A673 (cell line): Measurements from ENCODE around the gene RPS8. TPM values are rescaled to one million over a fixed set of nuclear protein-coding genes. Genes with fewer than 3 reads are reported as not detected.

Source experiments
- BruUV-seq: library from RNA; stranded (reverse); fragments of 400-500 nt; replicated peaks from 2 replicates; lab custom pipeline; 2021; lab: Mats Ljungman, UMichigan
- CTCF ChIA-PET: fragments of 300-600 bp; sonication (Branson Sonifier 250); formaldehyde crosslinking; loops from one replicate; lab custom pipeline; 2022; ENCODE audit warnings: antibody characterized with exemption; lab: Charles Lee
- POLR2A ChIA-PET: fragments of 300-600 bp; sonication (Branson Sonifier 250); formaldehyde crosslinking; loops from one replicate; lab custom pipeline; 2022; ENCODE audit warnings: antibody characterized with exemption; ENCODE audit not compliant: low non-redundant PET; lab: Charles Lee
- DNase-seq: peaks from one replicate; pipeline ENCODE4 v3.0.0-alpha.2; 2015; ENCODE audit warnings: low spot score
- H3K27ac ChIP-seq: fragments of 200-600 bp; sonication (generic); 2 replicates; pipeline ENCODE4 v1.5.1; 2016; ENCODE audit warnings: mixed run types, low read depth, mild to moderate bottlenecking, mixed read lengths, antibody characterized with exemption, low read length; ENCODE audit not compliant: poor library complexity, severe bottlenecking
- H3K27me3 ChIP-seq: fragments of 200-600 bp; sonication (generic); replicated peaks from 2 replicates; pipeline ENCODE4 v1.6.1; 2017; ENCODE audit warnings: mixed run types, low read depth, mild to moderate bottlenecking, mixed read lengths, antibody characterized with exemption, low read length; ENCODE audit not compliant: insufficient read depth, poor library complexity
- H3K36me3 ChIP-seq: fragments of 200-600 bp; sonication (generic); 2 replicates; pipeline ENCODE4 v1.6.1; 2016; ENCODE audit warnings: mixed run types, mild to moderate bottlenecking, mixed read lengths, antibody characterized with exemption, low read length; ENCODE audit not compliant: insufficient read depth, poor library complexity, severe bottlenecking
- H3K4me1 ChIP-seq: fragments of 200-600 bp; sonication (generic); 2 replicates; pipeline ENCODE4 v1.6.1; 2017; ENCODE audit warnings: mixed run types, mild to moderate bottlenecking, mixed read lengths, antibody characterized with exemption, low read length; ENCODE audit not compliant: insufficient read depth, poor library complexity, severe bottlenecking
- H3K4me3 ChIP-seq: fragments of 200-600 bp; sonication (generic); 2 replicates; pipeline ENCODE4 v1.5.1; 2016; ENCODE audit warnings: low read depth, mixed run types, mild to moderate bottlenecking, mixed read lengths, low read length; ENCODE audit not compliant: poor library complexity, severe bottlenecking
- H3K9me3 ChIP-seq: fragments of 200-600 bp; sonication (generic); 2 replicates; pipeline ENCODE4 v1.6.1; 2016; ENCODE audit warnings: mixed run types, low read depth, mild to moderate bottlenecking, mixed read lengths, antibody characterized with exemption, low read length; ENCODE audit not compliant: poor library complexity, severe bottlenecking
- EZH2 ChIP-seq: fragments of 200-600 bp; sonication (generic); IDR thresholded peaks from 2 replicates; pipeline ENCODE4 v1.6.1; 2017; ENCODE audit warnings: borderline replicate concordance, low read depth, mild to moderate bottlenecking, mixed read lengths, antibody characterized with exemption, low read length; ENCODE audit not compliant: poor library complexity, severe bottlenecking
- intact Hi-C: fragments of 100-400 bp; cut with micrococcal nuclease; formaldehyde crosslinking; loops from one replicate; pipeline ENCODE4 v1.10.0; 2022; ENCODE audit not compliant: unreplicated experiment
- total RNA-seq: library from RNA; stranded (reverse); gene quantifications from 2 replicates; pipeline ENCODE4 v1.2.3, GENCODE V29; 2021
- TF ChIP-seq, protein P1 (sequence below): fragments of 300-800, 200-600 bp; sonication (generic); conservative IDR thresholded peaks from 2 replicates; pipeline ENCODE4 v1.5.1; 2017; ENCODE audit warnings: low read depth, mild to moderate bottlenecking, antibody characterized with exemption, low read length, moderate library complexity, mixed read lengths

The RPS8 gene
- total RNA-seq, 1 experiment from 2014 or later: 1,734 TPM

DNA sequence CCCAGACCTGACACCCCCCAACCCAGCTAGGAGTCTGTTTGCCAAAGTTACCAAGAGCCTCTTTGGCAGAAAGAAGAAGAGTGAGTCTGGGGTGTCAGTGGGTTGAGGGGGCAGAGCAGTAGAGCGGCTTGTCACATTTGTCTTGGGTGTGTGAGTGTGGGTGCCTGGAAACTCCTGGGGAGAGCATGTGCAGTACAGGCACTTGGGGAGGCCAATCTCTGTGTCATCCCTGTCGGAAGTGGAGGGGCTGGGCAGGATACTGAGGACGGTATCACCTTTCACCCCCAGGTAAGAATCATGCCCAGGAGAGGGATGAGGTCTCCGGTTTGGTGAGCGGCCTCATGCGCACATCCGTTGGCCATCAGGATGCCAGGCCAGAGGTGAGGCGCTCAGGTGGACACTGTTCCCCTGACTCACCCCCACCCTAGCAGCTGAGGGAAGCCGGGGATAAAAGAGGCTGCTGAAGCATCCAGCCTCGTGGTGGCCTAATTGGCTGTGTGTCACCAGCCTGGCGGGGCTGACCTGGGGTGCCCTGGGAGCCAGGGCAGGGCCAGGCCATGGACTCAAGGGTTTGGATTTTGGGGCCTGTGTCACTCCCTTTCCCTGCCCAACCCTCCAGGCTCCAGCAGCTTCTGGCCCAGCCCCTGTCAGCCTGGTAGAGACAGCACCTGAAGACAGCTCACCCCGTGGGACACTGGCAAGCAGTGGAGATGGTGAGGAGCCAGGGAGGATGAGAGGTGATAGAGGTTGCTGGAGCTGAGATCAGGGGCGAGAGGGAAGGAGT is 28.2 kb downstream of the RPS8 start:
- ChIA-PET CTCF (no interaction called here), POLR2A (no interaction called here)
- no peak overlapping the region for H3K4me3 ChIP-seq
- intact Hi-C loops: loop anchor here (10.0 kb wide), 1 partner anchor 501 kb away; no protein-coding TSS in a partner anchor
- H3K27ac ChIP-seq: peak overlapping the region; percentile 23
- TF ChIP-seq EZH2: no peak
- TF ChIP-seq, protein P1, sequence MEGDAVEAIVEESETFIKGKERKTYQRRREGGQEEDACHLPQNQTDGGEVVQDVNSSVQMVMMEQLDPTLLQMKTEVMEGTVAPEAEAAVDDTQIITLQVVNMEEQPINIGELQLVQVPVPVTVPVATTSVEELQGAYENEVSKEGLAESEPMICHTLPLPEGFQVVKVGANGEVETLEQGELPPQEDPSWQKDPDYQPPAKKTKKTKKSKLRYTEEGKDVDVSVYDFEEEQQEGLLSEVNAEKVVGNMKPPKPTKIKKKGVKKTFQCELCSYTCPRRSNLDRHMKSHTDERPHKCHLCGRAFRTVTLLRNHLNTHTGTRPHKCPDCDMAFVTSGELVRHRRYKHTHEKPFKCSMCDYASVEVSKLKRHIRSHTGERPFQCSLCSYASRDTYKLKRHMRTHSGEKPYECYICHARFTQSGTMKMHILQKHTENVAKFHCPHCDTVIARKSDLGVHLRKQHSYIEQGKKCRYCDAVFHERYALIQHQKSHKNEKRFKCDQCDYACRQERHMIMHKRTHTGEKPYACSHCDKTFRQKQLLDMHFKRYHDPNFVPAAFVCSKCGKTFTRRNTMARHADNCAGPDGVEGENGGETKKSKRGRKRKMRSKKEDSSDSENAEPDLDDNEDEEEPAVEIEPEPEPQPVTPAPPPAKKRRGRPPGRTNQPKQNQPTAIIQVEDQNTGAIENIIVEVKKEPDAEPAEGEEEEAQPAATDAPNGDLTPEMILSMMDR: no peak
- no TSS peak for BruUV-seq
- H3K27me3 ChIP-seq: no peaks in the 10 kb centered on the region
- peaks cover 9% of the 10 kb centered on the region for H3K36me3 ChIP-seq
- H3K4me1 ChIP-seq: peaks cover 24% of the 10 kb centered on the region
- no peaks in the 10 kb centered on the region for H3K9me3 ChIP-seq
- no peak for DNase-seq

DNA sequence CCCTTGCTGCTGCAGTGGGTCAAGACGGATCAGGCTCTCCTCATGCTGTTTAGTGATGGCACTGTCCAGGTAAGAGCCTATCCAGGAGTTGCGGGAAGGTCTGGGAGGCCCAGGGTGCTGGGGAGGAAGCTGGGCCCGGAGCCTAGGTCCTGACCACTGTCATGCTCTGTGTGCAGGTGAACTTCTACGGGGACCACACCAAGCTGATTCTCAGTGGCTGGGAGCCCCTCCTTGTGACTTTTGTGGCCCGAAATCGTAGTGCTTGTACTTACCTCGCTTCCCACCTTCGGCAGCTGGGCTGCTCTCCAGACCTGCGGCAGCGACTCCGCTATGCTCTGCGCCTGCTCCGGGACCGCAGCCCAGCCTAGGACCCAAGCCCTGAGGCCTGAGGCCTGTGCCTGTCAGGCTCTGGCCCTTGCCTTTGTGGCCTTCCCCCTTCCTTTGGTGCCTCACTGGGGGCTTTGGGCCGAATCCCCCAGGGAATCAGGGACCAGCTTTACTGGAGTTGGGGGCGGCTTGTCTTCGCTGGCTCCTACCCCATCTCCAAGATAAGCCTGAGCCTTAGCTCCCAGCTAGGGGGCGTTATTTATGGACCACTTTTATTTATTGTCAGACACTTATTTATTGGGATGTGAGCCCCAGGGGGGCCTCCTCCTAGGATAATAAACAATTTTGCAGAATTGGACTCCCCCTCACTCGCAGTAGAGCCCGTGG is 30.1 kb downstream of the RPS8 start:
- intact Hi-C loops: loop anchor here (10.0 kb wide), 1 partner anchor 499 kb away; no protein-coding TSS in a partner anchor
- CTCF ChIA-PET: no interaction called here
- POLR2A ChIA-PET: interaction anchor here (0.6 kb wide), 1 partner anchor 14 kb away, joined by 6 read pairs; no protein-coding TSS in a partner anchor
- H3K9me3 ChIP-seq: no peaks in the 10 kb centered on the region
- H3K4me3 ChIP-seq: no peak overlapping the region
- DNase-seq: no peak
- no TSS peak for BruUV-seq
- H3K27ac ChIP-seq: peak overlapping the region; percentile 3
- H3K36me3 ChIP-seq: peaks cover 9% of the 10 kb centered on the region
- no peaks in the 10 kb centered on the region for H3K27me3 ChIP-seq
- TF ChIP-seq, protein P1: peak; percentile 34
- no peak for TF ChIP-seq EZH2
- peaks cover 44% of the 10 kb centered on the region for H3K4me1 ChIP-seq

DNA sequence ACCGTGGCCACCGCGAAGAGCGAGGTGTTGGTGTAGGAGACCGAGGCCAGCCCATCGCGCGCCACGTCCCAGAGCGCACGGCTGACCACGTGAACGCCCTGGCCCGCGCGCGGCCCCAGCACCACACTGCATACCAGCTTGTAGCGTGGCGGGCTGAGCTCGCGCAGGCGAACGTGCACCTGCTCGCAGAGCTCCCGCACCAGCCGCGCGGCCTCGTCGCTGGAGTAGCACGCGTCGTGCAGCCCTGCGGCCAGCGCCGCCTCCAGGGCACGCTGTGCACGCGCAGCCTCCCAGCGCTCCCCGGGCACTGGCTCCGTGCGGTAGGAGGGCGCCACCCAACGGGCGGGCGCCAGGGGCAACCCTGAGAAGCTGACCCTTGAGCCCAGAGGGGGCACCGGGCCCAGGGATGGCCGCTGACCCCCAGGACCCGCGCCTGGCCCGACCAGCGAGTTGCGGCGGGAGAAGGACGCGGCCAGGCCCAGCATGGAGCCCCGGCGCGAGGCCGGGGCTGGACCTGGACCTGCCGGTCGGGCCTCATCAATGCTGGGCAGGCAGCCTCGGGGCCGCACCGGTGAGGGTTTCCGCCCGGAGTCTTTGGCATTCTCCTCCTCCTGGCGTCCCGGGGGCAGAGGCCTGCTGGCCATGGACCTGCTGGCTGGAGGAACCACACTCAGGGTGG is 30.8 kb downstream of the RPS8 start:
- POLR2A ChIA-PET: interaction anchor here (0.8 kb wide), 1 partner anchor 13 kb away, joined by 5 read pairs; no protein-coding TSS in a partner anchor
- peaks cover 9% of the 10 kb centered on the region for H3K36me3 ChIP-seq
- TF ChIP-seq, protein P1: no peak; the same call in 1 of the 2 replicates
- TF ChIP-seq EZH2: no peak
- DNase-seq: no peak
- BruUV-seq: no TSS peak
- H3K27ac ChIP-seq: peak overlapping the region; percentile 98
- H3K4me1 ChIP-seq: peaks cover 47% of the 10 kb centered on the region
- no peak overlapping the region for H3K4me3 ChIP-seq
- H3K9me3 ChIP-seq: no peaks in the 10 kb centered on the region
- H3K27me3 ChIP-seq: no peaks in the 10 kb centered on the region
- CTCF ChIA-PET: no interaction called here
- intact Hi-C loops: loop anchor here (10.0 kb wide), 1 partner anchor 499 kb away; no protein-coding TSS in a partner anchor
